HG03108 (cell line): ENCODE data around the gene ATXN7L1.

Source experiments
- ATAC-seq: cut with Tn5 transposase; IDR thresholded peaks from one replicate; pipeline ENCODE4 v1.9.1; 2021; ENCODE audit warnings: moderate library complexity; ENCODE audit not compliant: unreplicated experiment

ATXN7L1 gene

GRCh38 chr7:105779856-105780780 lies 96.3 kb downstream of the ATXN7L1 start:
- ATAC-seq: no peak

- no peak for ATAC-seq
Measured at GRCh38 chr7:105778956-105779355, 97.4 kb downstream of the ATXN7L1 start.

- ATAC-seq: no peak
Measured at GRCh38 chr7:105776986-105777910, 99.2 kb downstream of the ATXN7L1 start.

- no peak for ATAC-seq
Measured at GRCh38 chr7:105776068-105776790, 100.2 kb downstream of the ATXN7L1 start.

GRCh38 chr7:105775580-105775979 lies 100.8 kb downstream of the ATXN7L1 start:
- ATAC-seq: no peak

GRCh38 chr7:105773030-105773460 lies 103.4 kb downstream of the ATXN7L1 start:
- ATAC-seq: no peak

GRCh38 chr7:105769901-105770628 lies 106.3 kb downstream of the ATXN7L1 start:
- no peak for ATAC-seq

- ATAC-seq: no peak
Measured at GRCh38 chr7:105768898-105769507, 107.4 kb downstream of the ATXN7L1 start.

- no peak for ATAC-seq
Measured at GRCh38 chr7:105768117-105768516, 108.3 kb downstream of the ATXN7L1 start.

GRCh38 chr7:105766421-105767073 lies 109.9 kb downstream of the ATXN7L1 start:
- ATAC-seq: no peak

- ATAC-seq: no peak
Measured at GRCh38 chr7:105765846-105766245, 110.6 kb downstream of the ATXN7L1 start.

- ATAC-seq: no peak
Measured at GRCh38 chr7:105764506-105764905, 111.9 kb downstream of the ATXN7L1 start.

GRCh38 chr7:105760551-105761447 lies 115.6 kb downstream of the ATXN7L1 start:
- ATAC-seq: no peak

- ATAC-seq: no peak
Measured at GRCh38 chr7:105759670-105760550, 116.5 kb downstream of the ATXN7L1 start.

GRCh38 chr7:105756367-105756766 lies 120.0 kb downstream of the ATXN7L1 start:
- ATAC-seq: no peak

GRCh38 chr7:105752671-105753275 lies 123.6 kb downstream of the ATXN7L1 start:
- ATAC-seq: no peak

GRCh38 chr7:105751054-105751453 lies 125.3 kb downstream of the ATXN7L1 start:
- no peak for ATAC-seq
